Measurements from ENCODE around the gene PLEKHG1. TPM values are rescaled to one million over a fixed set of nuclear protein-coding genes. Genes with fewer than 3 reads are reported as not detected.
A peak's percentile ranks its signal among the peaks of the same experiment; 100 is the strongest.

PLEKHG1 gene
- polyA plus RNA-seq, 1 experiment = 0.16 TPM

GRCh38 chr6:150593119-150593518 lies 6.6 kb upstream of the PLEKHG1 start:
- peaks cover 9% of the 10 kb centered on the region for H3K27me3 ChIP-seq (ENCODE audit: control insufficient read depth, insufficient read depth, low read length)
- POLR2A ChIA-PET = no interaction called here
- no peak overlapping the region for H3K4me3 ChIP-seq (ENCODE audit: low read depth, low read length)
- no peak for TF ChIP-seq CTCF (IDR thresholded peaks at IDR 0.05; ENCODE audit: low read depth, low read length)
- CTCF ChIA-PET = no interaction called here
- no peak for DNase-seq (ENCODE audit: low read depth, low spot score)
- no peak overlapping the region for H3K27ac ChIP-seq (ENCODE audit: low read depth, low read length)
- no peaks in the 10 kb centered on the region for H3K9me3 ChIP-seq (ENCODE audit: control insufficient read depth, insufficient read depth, low read length)

GRCh38 chr6:150596439-150596838 lies 3.2 kb upstream of the PLEKHG1 start:
- POLR2A ChIA-PET = no interaction called here
- no peak overlapping the region for H3K27ac ChIP-seq (ENCODE audit: low read depth, low read length)
- peaks cover 38% of the 10 kb centered on the region for H3K27me3 ChIP-seq (ENCODE audit: control insufficient read depth, insufficient read depth, low read length)
- CTCF ChIA-PET = interaction anchor here (0.6 kb wide), 1 partner anchor 1784 kb away, joined by 3 read pairs; no protein-coding TSS in a partner anchor
- no peak for DNase-seq (ENCODE audit: low read depth, low spot score)
- H3K9me3 ChIP-seq (ENCODE audit: control insufficient read depth, insufficient read depth, low read length) = no peaks in the 10 kb centered on the region; the same call in 1 of the 2 replicates
- TF ChIP-seq CTCF (IDR thresholded peaks at IDR 0.05; ENCODE audit: low read depth, low read length) = no peak
- H3K4me3 ChIP-seq (ENCODE audit: low read depth, low read length) = no peak overlapping the region

GRCh38 chr6:150598401-150598800 lies 1.3 kb upstream of the PLEKHG1 start:
- ChIA-PET CTCF (no interaction called here), POLR2A (no interaction called here)
- H3K9me3 ChIP-seq (ENCODE audit: control insufficient read depth, insufficient read depth, low read length) = no peaks in the 10 kb centered on the region; the same call in 1 of the 2 replicates
- H3K27ac ChIP-seq (ENCODE audit: low read depth, low read length) = no peak overlapping the region
- TF ChIP-seq CTCF (IDR thresholded peaks at IDR 0.05; ENCODE audit: low read depth, low read length) = no peak
- no peak for DNase-seq (ENCODE audit: low read depth, low spot score)
- H3K27me3 ChIP-seq (ENCODE audit: control insufficient read depth, insufficient read depth, low read length) = peaks cover 41% of the 10 kb centered on the region
- no peak overlapping the region for H3K4me3 ChIP-seq (ENCODE audit: low read depth, low read length)

- CTCF ChIA-PET = no interaction called here
- no peak for TF ChIP-seq CTCF (IDR thresholded peaks at IDR 0.05; ENCODE audit: low read depth, low read length)
- Histone ChIP-seq H3K4me3 (ENCODE audit: low read depth, low read length) (no peak overlapping the region), H3K27ac (ENCODE audit: low read depth, low read length) (no peak overlapping the region), H3K27me3 (ENCODE audit: control insufficient read depth, insufficient read depth, low read length) (peaks cover 41% of the 10 kb centered on the region), H3K9me3 (ENCODE audit: control insufficient read depth, insufficient read depth, low read length) (no peaks in the 10 kb centered on the region; the same call in 1 of the 2 replicates)
- POLR2A ChIA-PET = no interaction called here
- DNase-seq (ENCODE audit: low read depth, low spot score) = no peak
These were observed 857 bp upstream of the PLEKHG1 start for GRCh38 chr6:150598858-150599198.

- Histone ChIP-seq H3K27ac (ENCODE audit: low read depth, low read length) (no peak overlapping the region), H3K27me3 (ENCODE audit: control insufficient read depth, insufficient read depth, low read length) (peaks cover 41% of the 10 kb centered on the region), H3K9me3 (ENCODE audit: control insufficient read depth, insufficient read depth, low read length) (no peaks in the 10 kb centered on the region; the same call in 1 of the 2 replicates), H3K4me3 (ENCODE audit: low read depth, low read length) (peak overlapping the region; percentile 43; the same call in 1 of the 2 replicates)
- ChIA-PET POLR2A (no interaction called here), CTCF (interaction anchor here (1.0 kb wide), 1 partner anchor 27 kb away, joined by 3 read pairs; no protein-coding TSS in a partner anchor)
- DNase-seq (ENCODE audit: low read depth, low spot score) = no peak
- no peak for TF ChIP-seq CTCF (IDR thresholded peaks at IDR 0.05; ENCODE audit: low read depth, low read length)
These were observed 270 bp downstream of the PLEKHG1 start for GRCh38 chr6:150600010-150600300.
